ENCODE data around the gene SLC7A9. TPM values are rescaled to one million over a fixed set of nuclear protein-coding genes. Genes with fewer than 3 reads are reported as not detected.

Gene SLC7A9
- polyA plus RNA-seq, 1 donor (not counting 4 experiments of a cell fraction or from before 2014, with no cell fraction given) = 0.20 TPM

DNA sequence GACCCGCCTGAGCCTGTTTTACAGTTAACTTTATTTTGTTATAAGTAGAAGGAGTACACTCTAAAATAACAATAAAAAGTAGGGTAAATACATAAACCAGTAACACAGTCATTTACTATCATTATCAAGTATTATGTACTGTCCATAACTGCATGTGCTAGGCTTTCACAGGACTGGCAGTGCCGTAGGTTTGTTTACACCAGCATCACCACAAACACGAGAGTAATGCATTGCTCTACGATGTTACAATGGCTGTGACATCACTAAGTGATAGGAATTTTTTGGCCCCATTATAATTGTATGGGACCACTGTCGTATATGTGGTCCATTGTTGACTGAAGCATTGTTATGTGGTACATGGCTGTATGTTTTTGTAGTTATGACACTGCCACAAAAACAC, 41.3 kb upstream of the SLC7A9 start:
- FAIRE-seq = no peak
- Histone ChIP-seq H3K9me1 (ENCODE audit: control insufficient read depth, extremely low read depth, insufficient read depth, low read length) (no peaks in the 10 kb centered on the region), H3K4me3 (ENCODE audit: control insufficient read depth in 2 of 3, extremely low read depth in 1 of 3, insufficient read depth in 2 of 3, low read depth in 1 of 3, low read length in 3 of 3) (no peak overlapping the region), H3K4me2 (ENCODE audit: control insufficient read depth, extremely low read depth, insufficient read depth, low read depth, low read length) (no peak overlapping the region), H4K20me1 (ENCODE audit: control insufficient read depth, extremely low read depth, insufficient read depth, low read length) (no peaks in the 10 kb centered on the region), H3K36me3 (ENCODE audit: control insufficient read depth in 2 of 2, extremely low read depth in 1 of 2, insufficient read depth in 2 of 2, low read length in 2 of 2) (peaks cover 0 to 2% of the 10 kb centered on the region in 2 experiments), H3K79me2 (ENCODE audit: control insufficient read depth, insufficient read depth, low read length) (no peaks in the 10 kb centered on the region), H3K27ac (ENCODE audit: control insufficient read depth, insufficient read depth, low read length) (no peak overlapping the region), H3K27me3 (ENCODE audit: control insufficient read depth, extremely low read depth, insufficient read depth, low read length) (no peaks in the 10 kb centered on the region), H3K9ac (ENCODE audit: control insufficient read depth, extremely low read depth, insufficient read depth, low read length) (no peak overlapping the region), H3K9me3 (ENCODE audit: control insufficient read depth, low read depth, low read length) (no peaks in the 10 kb centered on the region), H2AFZ (ENCODE audit: control insufficient read depth, low read length) (no peak overlapping the region), H3K4me1 (ENCODE audit: control insufficient read depth, extremely low read depth, insufficient read depth, low read length) (peaks cover 3% of the 10 kb centered on the region)
- dilution Hi-C loops (cut with MboI; ENCODE audit: extremely low pct_ligation_motif_present, low sequenced_read_pairs) = no loop called here
- no peak for TF ChIP-seq EZH2 (IDR thresholded peaks at IDR 0.05; ENCODE audit: low read length)
- TF ChIP-seq, protein P1, sequence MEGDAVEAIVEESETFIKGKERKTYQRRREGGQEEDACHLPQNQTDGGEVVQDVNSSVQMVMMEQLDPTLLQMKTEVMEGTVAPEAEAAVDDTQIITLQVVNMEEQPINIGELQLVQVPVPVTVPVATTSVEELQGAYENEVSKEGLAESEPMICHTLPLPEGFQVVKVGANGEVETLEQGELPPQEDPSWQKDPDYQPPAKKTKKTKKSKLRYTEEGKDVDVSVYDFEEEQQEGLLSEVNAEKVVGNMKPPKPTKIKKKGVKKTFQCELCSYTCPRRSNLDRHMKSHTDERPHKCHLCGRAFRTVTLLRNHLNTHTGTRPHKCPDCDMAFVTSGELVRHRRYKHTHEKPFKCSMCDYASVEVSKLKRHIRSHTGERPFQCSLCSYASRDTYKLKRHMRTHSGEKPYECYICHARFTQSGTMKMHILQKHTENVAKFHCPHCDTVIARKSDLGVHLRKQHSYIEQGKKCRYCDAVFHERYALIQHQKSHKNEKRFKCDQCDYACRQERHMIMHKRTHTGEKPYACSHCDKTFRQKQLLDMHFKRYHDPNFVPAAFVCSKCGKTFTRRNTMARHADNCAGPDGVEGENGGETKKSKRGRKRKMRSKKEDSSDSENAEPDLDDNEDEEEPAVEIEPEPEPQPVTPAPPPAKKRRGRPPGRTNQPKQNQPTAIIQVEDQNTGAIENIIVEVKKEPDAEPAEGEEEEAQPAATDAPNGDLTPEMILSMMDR (optimal IDR thresholded peaks at IDR 0.05 in 1 of 3, IDR thresholded peaks at IDR 0.05 in 1 of 3, conservative IDR thresholded peaks at IDR 0.05 in 1 of 3; ENCODE audit: extremely low read depth in 1 of 3, insufficient read depth in 2 of 3, low read length in 3 of 3) = no peak
- DNase-seq (ENCODE audit: low read depth, low spot score) = no peak

DNA sequence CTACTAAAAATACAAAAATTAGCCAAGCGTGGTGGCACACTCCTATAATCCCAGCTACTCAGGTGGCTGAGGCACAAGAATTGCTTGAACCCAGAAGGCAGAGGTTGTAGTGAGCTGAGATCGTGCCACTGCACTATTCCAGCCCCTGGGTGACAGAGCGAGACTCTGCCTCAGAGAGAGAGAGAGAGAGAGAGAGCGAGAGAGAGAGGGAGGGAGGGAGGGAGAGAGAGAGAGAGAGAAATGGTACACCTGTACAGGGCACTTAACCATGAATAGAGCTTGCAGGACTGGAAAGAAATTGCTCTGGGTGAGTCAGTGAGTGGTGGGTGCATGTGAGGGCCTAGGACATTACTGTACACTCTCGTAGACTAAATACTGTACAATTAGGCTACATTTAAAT, 40.5 kb upstream of the SLC7A9 start:
- H3K36me3 ChIP-seq (ENCODE audit: control insufficient read depth in 2 of 2, extremely low read depth in 1 of 2, insufficient read depth in 2 of 2, low read length in 2 of 2) = peaks cover 0 to 2% of the 10 kb centered on the region in 2 experiments

More for the DNA sequence above, 40.5 kb upstream of the SLC7A9 start:
- peaks cover 3% of the 10 kb centered on the region for H3K4me1 ChIP-seq (ENCODE audit: control insufficient read depth, extremely low read depth, insufficient read depth, low read length)
- H3K27ac ChIP-seq (ENCODE audit: control insufficient read depth, insufficient read depth, low read length) = no peak overlapping the region
- no peak overlapping the region for H2AFZ ChIP-seq (ENCODE audit: control insufficient read depth, low read length)
- H3K27me3 ChIP-seq (ENCODE audit: control insufficient read depth, extremely low read depth, insufficient read depth, low read length) = no peaks in the 10 kb centered on the region
- DNase-seq (ENCODE audit: low read depth, low spot score) (no peak), FAIRE-seq (no peak)
- H3K9me1 ChIP-seq (ENCODE audit: control insufficient read depth, extremely low read depth, insufficient read depth, low read length) = no peaks in the 10 kb centered on the region
- H3K4me2 ChIP-seq (ENCODE audit: control insufficient read depth, extremely low read depth, insufficient read depth, low read depth, low read length) = no peak overlapping the region
- dilution Hi-C loops (cut with MboI; ENCODE audit: extremely low pct_ligation_motif_present, low sequenced_read_pairs) = no loop called here
- H3K9me3 ChIP-seq (ENCODE audit: control insufficient read depth, low read depth, low read length) = no peaks in the 10 kb centered on the region
- H4K20me1 ChIP-seq (ENCODE audit: control insufficient read depth, extremely low read depth, insufficient read depth, low read length) = no peaks in the 10 kb centered on the region
- H3K79me2 ChIP-seq (ENCODE audit: control insufficient read depth, insufficient read depth, low read length) = no peaks in the 10 kb centered on the region
- no peak for TF ChIP-seq EZH2 (IDR thresholded peaks at IDR 0.05; ENCODE audit: low read length)
- TF ChIP-seq, protein P1 (optimal IDR thresholded peaks at IDR 0.05 in 1 of 3, IDR thresholded peaks at IDR 0.05 in 1 of 3, conservative IDR thresholded peaks at IDR 0.05 in 1 of 3; ENCODE audit: extremely low read depth in 1 of 3, insufficient read depth in 2 of 3, low read length in 3 of 3) = no peak
- H3K9ac ChIP-seq (ENCODE audit: control insufficient read depth, extremely low read depth, insufficient read depth, low read length) = no peak overlapping the region
- no peak overlapping the region for H3K4me3 ChIP-seq (ENCODE audit: control insufficient read depth in 2 of 3, extremely low read depth in 1 of 3, insufficient read depth in 2 of 3, low read depth in 1 of 3, low read length in 3 of 3)

Data from keratinocyte (primary cell).